ENCODE data around the gene CRYL1.

Gene CRYL1

DNA sequence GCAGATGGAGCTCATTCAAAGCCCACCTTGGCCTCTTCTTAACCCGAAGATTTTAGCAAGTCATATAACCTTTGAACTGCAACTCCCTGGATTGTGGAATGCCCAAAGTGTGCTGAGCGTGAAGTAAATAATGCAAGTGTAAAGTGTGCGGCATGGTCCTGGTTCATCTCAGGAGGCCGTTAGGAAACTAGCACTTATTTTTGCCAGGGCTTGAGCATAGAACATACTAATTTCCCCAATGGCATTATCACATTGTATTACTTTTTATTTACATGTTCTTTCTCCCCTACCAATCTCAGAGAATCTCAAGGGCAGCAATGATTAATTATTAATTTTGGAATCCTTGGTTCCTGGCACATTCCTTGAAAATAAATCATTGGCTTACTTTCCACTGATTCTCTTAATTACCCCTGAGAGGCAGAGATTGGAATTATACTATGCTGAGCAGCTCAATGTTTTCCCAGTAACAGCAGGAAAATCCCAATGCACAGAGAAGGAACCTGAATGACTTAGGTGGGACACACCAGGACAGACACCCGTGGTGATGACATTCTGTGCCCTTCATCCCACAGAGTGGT lies 164.7 kb downstream of the CRYL1 start:
- Histone ChIP-seq H3K4me3 (ENCODE audit: low read depth, low read length) (no peak overlapping the region), H3K9me3 (ENCODE audit: control insufficient read depth, insufficient read depth, low read depth, low read length) (no peaks in the 10 kb centered on the region), H3K27ac (ENCODE audit: extremely low read depth, low read depth, low read length) (no peak overlapping the region), H3K36me3 (ENCODE audit: control insufficient read depth in 2 of 2, insufficient read depth in 1 of 2, low read length in 2 of 2) (no peaks in the 10 kb centered on the region), H3K4me1 (ENCODE audit: control insufficient read depth, insufficient read depth, low read length) (no peaks in the 10 kb centered on the region)
- ChIA-PET POLR2A (no interaction called here), CTCF (no interaction called here)
- TF ChIP-seq ZNF211 (tag by site-specific recombination; IDR thresholded peaks at IDR 0.05; ENCODE audit: low read depth) (no peak), ZIC2 (tag by site-specific recombination; IDR thresholded peaks at IDR 0.05) (no peak), ZNF560 (tag by site-specific recombination; IDR thresholded peaks at IDR 0.05; ENCODE audit: borderline replicate concordance) (no peak), OVOL3 (tag by site-specific recombination; IDR thresholded peaks at IDR 0.05) (no peak), ZFP41 (tag by site-specific recombination; IDR thresholded peaks at IDR 0.05; ENCODE audit: borderline replicate concordance) (no peak), ZNF76 (tag by site-specific recombination; IDR thresholded peaks at IDR 0.05; ENCODE audit: borderline replicate concordance, low read depth) (no peak), RBAK (tag by site-specific recombination; IDR thresholded peaks at IDR 0.05) (no peak), TRIM28 (IDR thresholded peaks at IDR 0.05; ENCODE audit: borderline replicate concordance, low read length) (no peak), REPIN1 (tag by site-specific recombination; IDR thresholded peaks at IDR 0.05; ENCODE audit: low read depth) (no peak), BCL11A (tag by site-specific recombination; IDR thresholded peaks at IDR 0.05; ENCODE audit: low read depth) (no peak), ZFHX2 (tag by site-specific recombination; conservative IDR thresholded peaks at IDR 0.05) (no peak)
- TF ChIP-seq, protein P1, sequence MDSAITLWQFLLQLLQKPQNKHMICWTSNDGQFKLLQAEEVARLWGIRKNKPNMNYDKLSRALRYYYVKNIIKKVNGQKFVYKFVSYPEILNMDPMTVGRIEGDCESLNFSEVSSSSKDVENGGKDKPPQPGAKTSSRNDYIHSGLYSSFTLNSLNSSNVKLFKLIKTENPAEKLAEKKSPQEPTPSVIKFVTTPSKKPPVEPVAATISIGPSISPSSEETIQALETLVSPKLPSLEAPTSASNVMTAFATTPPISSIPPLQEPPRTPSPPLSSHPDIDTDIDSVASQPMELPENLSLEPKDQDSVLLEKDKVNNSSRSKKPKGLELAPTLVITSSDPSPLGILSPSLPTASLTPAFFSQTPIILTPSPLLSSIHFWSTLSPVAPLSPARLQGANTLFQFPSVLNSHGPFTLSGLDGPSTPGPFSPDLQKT (IDR thresholded peaks at IDR 0.05; ENCODE audit: borderline replicate concordance, low read depth, low read length): no peak
- TF ChIP-seq, protein P2, sequence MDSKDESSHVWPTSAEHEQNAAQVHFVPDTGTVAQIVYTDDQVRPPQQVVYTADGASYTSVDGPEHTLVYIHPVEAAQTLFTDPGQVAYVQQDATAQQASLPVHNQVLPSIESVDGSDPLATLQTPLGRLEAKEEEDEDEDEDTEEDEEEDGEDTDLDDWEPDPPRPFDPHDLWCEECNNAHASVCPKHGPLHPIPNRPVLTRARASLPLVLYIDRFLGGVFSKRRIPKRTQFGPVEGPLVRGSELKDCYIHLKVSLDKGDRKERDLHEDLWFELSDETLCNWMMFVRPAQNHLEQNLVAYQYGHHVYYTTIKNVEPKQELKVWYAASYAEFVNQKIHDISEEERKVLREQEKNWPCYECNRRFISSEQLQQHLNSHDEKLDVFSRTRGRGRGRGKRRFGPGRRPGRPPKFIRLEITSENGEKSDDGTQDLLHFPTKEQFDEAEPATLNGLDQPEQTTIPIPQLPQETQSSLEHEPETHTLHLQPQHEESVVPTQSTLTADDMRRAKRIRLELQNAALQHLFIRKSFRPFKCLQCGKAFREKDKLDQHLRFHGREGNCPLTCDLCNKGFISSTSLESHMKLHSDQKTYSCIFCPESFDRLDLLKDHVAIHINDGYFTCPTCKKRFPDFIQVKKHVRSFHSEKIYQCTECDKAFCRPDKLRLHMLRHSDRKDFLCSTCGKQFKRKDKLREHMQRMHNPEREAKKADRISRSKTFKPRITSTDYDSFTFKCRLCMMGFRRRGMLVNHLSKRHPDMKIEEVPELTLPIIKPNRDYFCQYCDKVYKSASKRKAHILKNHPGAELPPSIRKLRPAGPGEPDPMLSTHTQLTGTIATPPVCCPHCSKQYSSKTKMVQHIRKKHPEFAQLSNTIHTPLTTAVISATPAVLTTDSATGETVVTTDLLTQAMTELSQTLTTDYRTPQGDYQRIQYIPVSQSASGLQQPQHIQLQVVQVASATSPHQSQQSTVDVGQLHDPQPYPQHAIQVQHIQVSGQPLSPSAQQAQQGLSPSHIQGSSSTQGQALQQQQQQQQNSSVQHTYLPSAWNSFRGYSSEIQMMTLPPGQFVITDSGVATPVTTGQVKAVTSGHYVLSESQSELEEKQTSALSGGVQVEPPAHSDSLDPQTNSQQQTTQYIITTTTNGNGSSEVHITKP (tag by site-specific recombination; IDR thresholded peaks at IDR 0.05): no peak
- TF ChIP-seq, protein P3, sequence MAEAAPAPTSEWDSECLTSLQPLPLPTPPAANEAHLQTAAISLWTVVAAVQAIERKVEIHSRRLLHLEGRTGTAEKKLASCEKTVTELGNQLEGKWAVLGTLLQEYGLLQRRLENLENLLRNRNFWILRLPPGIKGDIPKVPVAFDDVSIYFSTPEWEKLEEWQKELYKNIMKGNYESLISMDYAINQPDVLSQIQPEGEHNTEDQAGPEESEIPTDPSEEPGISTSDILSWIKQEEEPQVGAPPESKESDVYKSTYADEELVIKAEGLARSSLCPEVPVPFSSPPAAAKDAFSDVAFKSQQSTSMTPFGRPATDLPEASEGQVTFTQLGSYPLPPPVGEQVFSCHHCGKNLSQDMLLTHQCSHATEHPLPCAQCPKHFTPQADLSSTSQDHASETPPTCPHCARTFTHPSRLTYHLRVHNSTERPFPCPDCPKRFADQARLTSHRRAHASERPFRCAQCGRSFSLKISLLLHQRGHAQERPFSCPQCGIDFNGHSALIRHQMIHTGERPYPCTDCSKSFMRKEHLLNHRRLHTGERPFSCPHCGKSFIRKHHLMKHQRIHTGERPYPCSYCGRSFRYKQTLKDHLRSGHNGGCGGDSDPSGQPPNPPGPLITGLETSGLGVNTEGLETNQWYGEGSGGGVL (tag by site-specific recombination; IDR thresholded peaks at IDR 0.05): no peak
- TF ChIP-seq, protein P4, sequence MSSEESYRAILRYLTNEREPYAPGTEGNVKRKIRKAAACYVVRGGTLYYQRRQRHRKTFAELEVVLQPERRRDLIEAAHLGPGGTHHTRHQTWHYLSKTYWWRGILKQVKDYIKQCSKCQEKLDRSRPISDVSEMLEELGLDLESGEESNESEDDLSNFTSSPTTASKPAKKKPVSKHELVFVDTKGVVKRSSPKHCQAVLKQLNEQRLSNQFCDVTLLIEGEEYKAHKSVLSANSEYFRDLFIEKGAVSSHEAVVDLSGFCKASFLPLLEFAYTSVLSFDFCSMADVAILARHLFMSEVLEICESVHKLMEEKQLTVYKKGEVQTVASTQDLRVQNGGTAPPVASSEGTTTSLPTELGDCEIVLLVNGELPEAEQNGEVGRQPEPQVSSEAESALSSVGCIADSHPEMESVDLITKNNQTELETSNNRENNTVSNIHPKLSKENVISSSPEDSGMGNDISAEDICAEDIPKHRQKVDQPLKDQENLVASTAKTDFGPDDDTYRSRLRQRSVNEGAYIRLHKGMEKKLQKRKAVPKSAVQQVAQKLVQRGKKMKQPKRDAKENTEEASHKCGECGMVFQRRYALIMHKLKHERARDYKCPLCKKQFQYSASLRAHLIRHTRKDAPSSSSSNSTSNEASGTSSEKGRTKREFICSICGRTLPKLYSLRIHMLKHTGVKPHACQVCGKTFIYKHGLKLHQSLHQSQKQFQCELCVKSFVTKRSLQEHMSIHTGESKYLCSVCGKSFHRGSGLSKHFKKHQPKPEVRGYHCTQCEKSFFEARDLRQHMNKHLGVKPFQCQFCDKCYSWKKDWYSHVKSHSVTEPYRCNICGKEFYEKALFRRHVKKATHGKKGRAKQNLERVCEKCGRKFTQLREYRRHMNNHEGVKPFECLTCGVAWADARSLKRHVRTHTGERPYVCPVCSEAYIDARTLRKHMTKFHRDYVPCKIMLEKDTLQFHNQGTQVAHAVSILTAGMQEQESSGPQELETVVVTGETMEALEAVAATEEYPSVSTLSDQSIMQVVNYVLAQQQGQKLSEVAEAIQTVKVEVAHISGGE (tag by site-specific recombination; conservative IDR thresholded peaks at IDR 0.05; ENCODE audit: low read depth): no peak
- TF ChIP-seq, protein P5, sequence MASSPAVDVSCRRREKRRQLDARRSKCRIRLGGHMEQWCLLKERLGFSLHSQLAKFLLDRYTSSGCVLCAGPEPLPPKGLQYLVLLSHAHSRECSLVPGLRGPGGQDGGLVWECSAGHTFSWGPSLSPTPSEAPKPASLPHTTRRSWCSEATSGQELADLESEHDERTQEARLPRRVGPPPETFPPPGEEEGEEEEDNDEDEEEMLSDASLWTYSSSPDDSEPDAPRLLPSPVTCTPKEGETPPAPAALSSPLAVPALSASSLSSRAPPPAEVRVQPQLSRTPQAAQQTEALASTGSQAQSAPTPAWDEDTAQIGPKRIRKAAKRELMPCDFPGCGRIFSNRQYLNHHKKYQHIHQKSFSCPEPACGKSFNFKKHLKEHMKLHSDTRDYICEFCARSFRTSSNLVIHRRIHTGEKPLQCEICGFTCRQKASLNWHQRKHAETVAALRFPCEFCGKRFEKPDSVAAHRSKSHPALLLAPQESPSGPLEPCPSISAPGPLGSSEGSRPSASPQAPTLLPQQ (tag by site-specific recombination; IDR thresholded peaks at IDR 0.05): no peak
- TF ChIP-seq, protein P6, sequence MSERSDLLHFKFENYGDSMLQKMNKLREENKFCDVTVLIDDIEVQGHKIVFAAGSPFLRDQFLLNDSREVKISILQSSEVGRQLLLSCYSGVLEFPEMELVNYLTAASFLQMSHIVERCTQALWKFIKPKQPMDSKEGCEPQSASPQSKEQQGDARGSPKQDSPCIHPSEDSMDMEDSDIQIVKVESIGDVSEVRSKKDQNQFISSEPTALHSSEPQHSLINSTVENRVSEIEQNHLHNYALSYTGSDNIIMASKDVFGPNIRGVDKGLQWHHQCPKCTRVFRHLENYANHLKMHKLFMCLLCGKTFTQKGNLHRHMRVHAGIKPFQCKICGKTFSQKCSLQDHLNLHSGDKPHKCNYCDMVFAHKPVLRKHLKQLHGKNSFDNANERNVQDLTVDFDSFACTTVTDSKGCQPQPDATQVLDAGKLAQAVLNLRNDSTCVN (tag by site-specific recombination; optimal IDR thresholded peaks at IDR 0.05): no peak
